Measurements from ENCODE around the gene NAA20.

The NAA20 gene

DNA sequence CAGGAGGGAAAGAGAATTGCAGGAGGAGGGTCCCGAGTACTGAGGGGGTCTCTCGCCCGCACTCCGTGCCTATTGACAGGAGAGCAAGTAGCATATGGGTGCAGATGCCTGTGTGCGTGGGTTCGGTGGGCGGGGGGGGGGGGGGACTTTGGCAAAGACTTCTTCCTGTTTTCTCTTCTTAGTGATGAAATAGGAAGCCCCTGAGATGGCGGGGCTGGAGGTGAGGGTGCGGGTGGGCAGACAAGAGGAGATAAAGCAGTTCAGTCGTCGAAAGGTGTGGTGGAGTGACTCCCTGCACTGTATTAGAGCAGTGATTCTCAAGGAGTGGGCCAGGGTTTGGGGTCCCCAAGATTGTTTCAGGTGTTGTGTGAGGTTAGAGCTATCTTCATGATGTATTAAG, 3.7 kb downstream of the NAA20 start:
- H3K27ac ChIP-seq: no peak overlapping the region
- H3K9me3 ChIP-seq (ENCODE audit: low read depth, low read length): no peaks in the 10 kb centered on the region
- no peak overlapping the region for H3K9ac ChIP-seq (ENCODE audit: insufficient read length)
- no peak overlapping the region for H3K4me3 ChIP-seq
- no peak for DNase-seq (ENCODE audit: low read depth, low spot score)
- peaks cover 30% of the 10 kb centered on the region for H3K36me3 ChIP-seq (ENCODE audit: insufficient read depth, low read length)
- TF ChIP-seq FOXP2 (optimal IDR thresholded peaks at IDR 0.05; ENCODE audit: control extremely low read depth, extremely low read length, insufficient read depth) (no peak), EZH2 (IDR thresholded peaks at IDR 0.05) (no peak), POLR2AphosphoS5 (IDR thresholded peaks at IDR 0.05; ENCODE audit: borderline replicate concordance, low read depth, low read length) (no peak)

DNA sequence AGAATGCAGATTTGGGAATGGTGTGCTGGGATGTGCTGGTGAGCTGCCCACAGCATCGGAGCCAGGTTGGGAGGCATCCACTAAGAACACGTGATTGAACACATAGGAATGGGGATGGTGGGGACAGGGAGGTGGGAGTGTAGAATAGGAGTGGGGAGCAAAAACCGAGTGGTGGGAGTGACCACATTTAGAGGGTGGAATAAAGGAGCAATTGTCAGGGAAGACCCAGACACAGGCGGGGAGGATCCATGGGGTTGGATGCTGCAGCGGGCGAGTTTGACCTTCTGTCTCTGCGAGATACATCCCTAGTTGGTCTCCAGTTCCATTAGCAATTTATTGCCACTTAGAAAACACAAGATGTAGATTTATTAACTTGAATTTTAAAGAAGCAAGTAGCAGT, 4.7 kb downstream of the NAA20 start:
- Histone ChIP-seq H3K9me3 (ENCODE audit: low read depth, low read length) (no peaks in the 10 kb centered on the region), H3K36me3 (ENCODE audit: insufficient read depth, low read length) (peaks cover 38% of the 10 kb centered on the region), H3K27ac (peak overlapping the region; percentile 11; the same call in 1 of the 2 replicates), H3K9ac (ENCODE audit: insufficient read length) (no peak overlapping the region), H3K4me3 (no peak overlapping the region)
- TF ChIP-seq EZH2 (IDR thresholded peaks at IDR 0.05) (no peak), POLR2AphosphoS5 (IDR thresholded peaks at IDR 0.05; ENCODE audit: borderline replicate concordance, low read depth, low read length) (no peak), FOXP2 (optimal IDR thresholded peaks at IDR 0.05; ENCODE audit: control extremely low read depth, extremely low read length, insufficient read depth) (no peak)
- no peak for DNase-seq (ENCODE audit: low read depth, low spot score)

DNA sequence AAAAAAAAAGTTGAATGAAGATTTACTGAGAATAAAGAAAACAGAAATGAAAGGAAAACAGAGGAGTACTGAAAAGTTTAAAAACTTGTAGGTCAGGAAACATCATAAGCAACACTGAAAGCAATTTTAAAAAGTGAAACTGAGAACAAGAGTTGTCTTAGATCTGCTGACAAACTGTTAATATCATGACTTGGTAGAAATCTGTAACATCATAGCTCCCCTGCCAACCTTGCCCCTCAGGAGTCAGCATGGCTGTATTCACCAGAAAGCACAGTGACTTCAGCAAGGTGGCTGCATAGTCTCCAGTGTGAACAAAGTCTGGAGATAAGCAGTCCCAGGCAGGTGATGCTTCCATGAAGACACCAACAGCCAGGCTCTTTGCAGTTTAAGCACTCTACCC, 5.3 kb downstream of the NAA20 start:
- no peak for TF ChIP-seq EZH2 (IDR thresholded peaks at IDR 0.05)
- TF ChIP-seq POLR2AphosphoS5 (IDR thresholded peaks at IDR 0.05; ENCODE audit: borderline replicate concordance, low read depth, low read length): no peak
- no peak for TF ChIP-seq FOXP2 (optimal IDR thresholded peaks at IDR 0.05; ENCODE audit: control extremely low read depth, extremely low read length, insufficient read depth)
- DNase-seq (ENCODE audit: low read depth, low spot score): no peak
- H3K9me3 ChIP-seq (ENCODE audit: low read depth, low read length): no peaks in the 10 kb centered on the region
- H3K9ac ChIP-seq (ENCODE audit: insufficient read length): no peak overlapping the region
- H3K27ac ChIP-seq: peak overlapping the region; percentile 11; the same call in 1 of the 2 replicates
- no peak overlapping the region for H3K4me3 ChIP-seq
- peaks cover 44% of the 10 kb centered on the region for H3K36me3 ChIP-seq (ENCODE audit: insufficient read depth, low read length)

DNA sequence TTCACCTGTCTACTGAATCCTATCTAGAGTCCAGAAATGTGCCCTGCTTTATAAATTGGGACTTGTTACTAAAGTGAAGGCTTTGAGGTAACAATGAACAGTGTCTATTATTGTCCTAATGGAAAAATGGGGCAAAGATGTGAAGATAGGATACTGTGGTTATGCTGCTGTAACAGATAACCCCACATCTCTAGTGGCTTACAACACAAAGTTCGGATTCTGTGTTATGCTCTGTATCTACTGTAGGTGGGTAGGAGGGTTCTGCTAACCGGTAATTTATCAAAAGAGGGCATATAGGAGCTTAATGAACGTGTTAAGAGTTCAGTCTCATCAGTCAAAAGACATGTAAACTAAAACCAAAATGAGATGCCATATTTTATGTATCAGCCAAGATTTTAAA, 6.2 kb downstream of the NAA20 start:
- TF ChIP-seq FOXP2 (optimal IDR thresholded peaks at IDR 0.05; ENCODE audit: control extremely low read depth, extremely low read length, insufficient read depth) (no peak), EZH2 (IDR thresholded peaks at IDR 0.05) (no peak), POLR2AphosphoS5 (IDR thresholded peaks at IDR 0.05; ENCODE audit: borderline replicate concordance, low read depth, low read length) (no peak)
- H3K36me3 ChIP-seq (ENCODE audit: insufficient read depth, low read length): peaks cover 48% of the 10 kb centered on the region
- no peaks in the 10 kb centered on the region for H3K9me3 ChIP-seq (ENCODE audit: low read depth, low read length)
- H3K4me3 ChIP-seq: no peak overlapping the region
- no peak overlapping the region for H3K9ac ChIP-seq (ENCODE audit: insufficient read length)
- H3K27ac ChIP-seq: no peak overlapping the region
- no peak for DNase-seq (ENCODE audit: low read depth, low spot score)

DNA sequence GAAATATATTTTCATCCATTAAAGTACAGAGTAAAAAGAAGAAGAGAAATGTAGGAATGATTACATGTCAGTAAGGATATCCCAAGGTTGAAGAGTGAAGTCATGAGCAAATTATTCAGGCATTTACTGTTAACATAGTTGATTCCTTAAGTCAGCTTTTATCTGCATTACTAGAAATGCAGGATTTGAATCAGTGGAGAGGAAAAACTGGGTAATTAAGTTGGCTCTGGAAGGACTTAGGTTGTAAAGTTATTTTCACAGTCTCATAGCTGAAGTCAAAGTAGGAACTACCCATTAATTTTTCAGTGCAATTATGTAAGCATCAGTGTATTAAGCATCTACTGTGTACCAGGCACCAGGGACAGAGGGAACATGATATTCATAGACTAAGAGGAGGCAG, 7.8 kb downstream of the NAA20 start:
- H3K4me3 ChIP-seq: no peak overlapping the region
- TF ChIP-seq POLR2AphosphoS5 (IDR thresholded peaks at IDR 0.05; ENCODE audit: borderline replicate concordance, low read depth, low read length): no peak
- TF ChIP-seq EZH2 (IDR thresholded peaks at IDR 0.05): no peak
- no peak for TF ChIP-seq FOXP2 (optimal IDR thresholded peaks at IDR 0.05; ENCODE audit: control extremely low read depth, extremely low read length, insufficient read depth)
- peaks cover 48% of the 10 kb centered on the region for H3K36me3 ChIP-seq (ENCODE audit: insufficient read depth, low read length)
- no peak for DNase-seq (ENCODE audit: low read depth, low spot score)
- peak overlapping the region; percentile 45; the same call in 1 of the 2 replicates for H3K27ac ChIP-seq
- no peak overlapping the region for H3K9ac ChIP-seq (ENCODE audit: insufficient read length)
- H3K9me3 ChIP-seq (ENCODE audit: low read depth, low read length): no peaks in the 10 kb centered on the region

DNA sequence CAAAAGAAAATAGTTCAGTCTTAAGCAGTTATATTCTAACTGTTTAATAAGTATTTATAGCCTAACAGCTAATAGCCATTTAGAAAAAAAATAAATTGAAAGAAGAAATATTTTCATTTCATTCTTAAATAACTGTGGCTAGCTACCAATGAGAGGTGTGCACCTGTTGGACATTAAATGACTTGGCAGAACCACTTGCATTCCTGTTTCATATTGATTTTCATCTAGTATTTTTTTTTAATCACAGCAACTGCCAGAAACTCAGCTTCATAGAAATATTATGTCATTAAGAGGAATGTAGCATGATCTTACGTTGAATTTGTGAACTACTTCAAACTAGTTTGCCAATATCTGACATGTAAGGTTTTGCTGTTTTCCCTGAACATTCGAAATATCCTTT, 10.1 kb downstream of the NAA20 start:
- Histone ChIP-seq H3K27ac (no peak overlapping the region), H3K4me3 (no peak overlapping the region), H3K36me3 (ENCODE audit: insufficient read depth, low read length) (peaks cover 65% of the 10 kb centered on the region), H3K9me3 (ENCODE audit: low read depth, low read length) (no peaks in the 10 kb centered on the region), H3K9ac (ENCODE audit: insufficient read length) (no peak overlapping the region)
- TF ChIP-seq EZH2 (IDR thresholded peaks at IDR 0.05): no peak
- no peak for TF ChIP-seq FOXP2 (optimal IDR thresholded peaks at IDR 0.05; ENCODE audit: control extremely low read depth, extremely low read length, insufficient read depth)
- TF ChIP-seq POLR2AphosphoS5 (IDR thresholded peaks at IDR 0.05; ENCODE audit: borderline replicate concordance, low read depth, low read length): no peak
- no peak for DNase-seq (ENCODE audit: low read depth, low spot score)

DNA sequence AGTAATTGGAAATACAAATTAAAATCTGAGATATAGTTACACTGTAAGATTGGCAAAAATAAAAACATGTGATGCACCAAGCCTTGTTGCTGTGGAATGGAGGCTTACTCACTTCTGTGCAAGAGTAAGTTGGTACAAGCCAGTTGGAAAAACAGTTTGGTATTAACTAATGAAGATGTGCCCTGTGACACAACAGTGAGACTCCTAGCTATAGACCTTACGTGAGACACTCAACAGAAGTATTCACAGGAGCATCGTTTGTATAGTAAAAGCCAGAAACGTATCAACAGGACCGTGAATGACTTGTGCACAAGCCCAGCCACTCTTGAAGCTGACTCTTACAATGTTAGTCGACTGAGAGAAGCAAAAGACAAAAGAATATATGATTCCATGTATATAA, 14.6 kb downstream of the NAA20 start:
- Histone ChIP-seq H3K9me3 (ENCODE audit: low read depth, low read length) (no peaks in the 10 kb centered on the region), H3K36me3 (ENCODE audit: insufficient read depth, low read length) (peaks cover 81% of the 10 kb centered on the region), H3K9ac (ENCODE audit: insufficient read length) (no peak overlapping the region), H3K4me3 (no peak overlapping the region), H3K27ac (no peak overlapping the region)
- no peak for TF ChIP-seq EZH2 (IDR thresholded peaks at IDR 0.05)
- no peak for TF ChIP-seq FOXP2 (optimal IDR thresholded peaks at IDR 0.05; ENCODE audit: control extremely low read depth, extremely low read length, insufficient read depth)
- no peak for TF ChIP-seq POLR2AphosphoS5 (IDR thresholded peaks at IDR 0.05; ENCODE audit: borderline replicate concordance, low read depth, low read length)
- no peak for DNase-seq (ENCODE audit: low read depth, low spot score)

DNA sequence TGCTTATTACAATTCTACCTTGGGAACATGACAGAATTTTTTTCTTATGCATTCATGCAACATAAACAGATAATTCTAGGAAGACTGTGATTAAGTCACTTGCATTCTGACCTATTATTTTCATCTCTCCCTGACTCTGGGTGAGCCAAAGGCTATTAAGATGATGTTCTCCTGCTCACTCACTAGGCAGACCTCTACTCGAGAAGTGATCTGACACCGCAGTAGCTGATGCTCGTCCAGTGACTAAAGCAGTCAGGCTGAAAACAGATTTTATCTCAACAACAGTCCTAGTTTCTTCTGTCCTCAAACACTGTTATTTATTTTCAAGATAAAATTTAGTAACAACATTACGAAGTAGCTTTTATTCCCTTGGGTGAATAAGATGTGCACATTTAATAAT, 17.3 kb downstream of the NAA20 start:
- Histone ChIP-seq H3K9me3 (ENCODE audit: low read depth, low read length) (no peaks in the 10 kb centered on the region), H3K36me3 (ENCODE audit: insufficient read depth, low read length) (peaks cover 93% of the 10 kb centered on the region), H3K4me3 (no peak overlapping the region), H3K9ac (ENCODE audit: insufficient read length) (no peak overlapping the region), H3K27ac (no peak overlapping the region)
- no peak for DNase-seq (ENCODE audit: low read depth, low spot score)
- TF ChIP-seq FOXP2 (optimal IDR thresholded peaks at IDR 0.05; ENCODE audit: control extremely low read depth, extremely low read length, insufficient read depth) (no peak), EZH2 (IDR thresholded peaks at IDR 0.05) (no peak), POLR2AphosphoS5 (IDR thresholded peaks at IDR 0.05; ENCODE audit: borderline replicate concordance, low read depth, low read length) (no peak)

DNA sequence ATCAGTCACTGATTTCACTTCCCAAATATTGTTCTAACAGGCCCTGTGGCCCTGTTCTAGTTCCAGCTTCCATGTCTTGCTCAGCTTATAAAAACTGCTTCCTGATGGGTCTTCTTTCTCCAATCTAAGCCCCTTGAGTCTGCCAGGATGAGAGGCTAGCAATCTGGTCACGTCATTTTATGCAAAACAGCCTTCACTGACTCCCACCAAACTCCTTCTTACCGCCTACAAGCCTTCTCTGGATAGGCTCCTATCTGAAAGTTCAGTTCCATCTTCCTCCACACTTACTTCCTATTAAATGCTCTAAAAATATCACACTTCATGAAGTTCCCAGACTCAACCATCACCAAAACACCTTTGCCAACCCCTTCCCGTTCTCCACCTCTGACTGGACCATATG, 19.6 kb downstream of the NAA20 start:
- Histone ChIP-seq H3K9ac (ENCODE audit: insufficient read length) (no peak overlapping the region), H3K9me3 (ENCODE audit: low read depth, low read length) (no peaks in the 10 kb centered on the region), H3K27ac (no peak overlapping the region), H3K4me3 (no peak overlapping the region), H3K36me3 (ENCODE audit: insufficient read depth, low read length) (peaks cover 97% of the 10 kb centered on the region)
- TF ChIP-seq EZH2 (IDR thresholded peaks at IDR 0.05) (no peak), FOXP2 (optimal IDR thresholded peaks at IDR 0.05; ENCODE audit: control extremely low read depth, extremely low read length, insufficient read depth) (no peak), POLR2AphosphoS5 (IDR thresholded peaks at IDR 0.05; ENCODE audit: borderline replicate concordance, low read depth, low read length) (no peak)
- DNase-seq (ENCODE audit: low read depth, low spot score): no peak
